Keratinocyte (primary cell): ENCODE data around the gene KIZ. TPM values are rescaled to one million over a fixed set of nuclear protein-coding genes. Genes with fewer than 3 reads are reported as not detected.

Experiments used
- DNase-seq: peaks from one replicate; pipeline ENCODE4 v3.0.0-alpha.2; 2011; ENCODE audit warnings: low read depth, missing footprints, low spot score
- FAIRE-seq: peaks from 2 replicates; lab custom pipeline; 2011; peaks lifted over from hg19 to GRCh38; lab: Jason Lieb, UNC
- H2AFZ ChIP-seq: 2 replicates; pipeline ENCODE4 v1.6.0; 2012; ENCODE audit warnings: low read length, control low read depth, inconsistent platforms; ENCODE audit not compliant: control insufficient read depth
- H3K27ac ChIP-seq: 2 replicates; pipeline ENCODE4 v1.5.1; 2011; ENCODE audit warnings: low read length; ENCODE audit not compliant: control insufficient read depth, insufficient read depth
- H3K27me3 ChIP-seq: 3 replicates; pipeline ENCODE4 v1.6.0; 2011; ENCODE audit warnings: low read length; ENCODE audit not compliant: control insufficient read depth, insufficient read depth; ENCODE audit errors: extremely low read depth
- H3K36me3 ChIP-seq, 2 experiments: 2 replicates in 1 of 2; 3 replicates in 1 of 2; pipeline ENCODE4 v1.5.1; 2011; ENCODE audit warnings: low read length in 2 of 2, mild to moderate bottlenecking in 1 of 2; ENCODE audit not compliant: control insufficient read depth in 2 of 2, insufficient read depth in 2 of 2; ENCODE audit errors: extremely low read depth in 1 of 2
- H3K4me1 ChIP-seq: 3 replicates; pipeline ENCODE4 v1.5.1; 2011; ENCODE audit warnings: low read length; ENCODE audit not compliant: control insufficient read depth, insufficient read depth; ENCODE audit errors: extremely low read depth
- H3K4me2 ChIP-seq: 3 replicates; pipeline ENCODE4 v1.6.0; 2011; ENCODE audit warnings: low read depth, low read length; ENCODE audit not compliant: control insufficient read depth, insufficient read depth; ENCODE audit errors: extremely low read depth
- H3K4me3 ChIP-seq, 3 experiments: fragments of 200-600 bp in 1 of 3; sonication (generic) in 1 of 3; 2 replicates in 2 of 3; 3 replicates in 1 of 3; pipeline ENCODE4 v1.5.1; 2011 to 2016; ENCODE audit warnings: low read length in 3 of 3, mild to moderate bottlenecking in 3 of 3, control low read depth in 2 of 3, inconsistent platforms in 1 of 3, low read depth in 1 of 3, mixed read lengths in 1 of 3, mixed run types in 1 of 3, moderate library complexity in 1 of 3; ENCODE audit not compliant: control insufficient read depth in 2 of 3, insufficient read depth in 2 of 3; ENCODE audit errors: extremely low read depth in 1 of 3
- H3K79me2 ChIP-seq: 2 replicates; pipeline ENCODE4 v1.6.0; 2012; ENCODE audit warnings: low read length; ENCODE audit not compliant: control insufficient read depth, insufficient read depth
- H3K9ac ChIP-seq: 3 replicates; pipeline ENCODE4 v1.6.0; 2011; ENCODE audit warnings: low read length; ENCODE audit not compliant: control insufficient read depth, insufficient read depth; ENCODE audit errors: extremely low read depth
- H3K9me1 ChIP-seq: 3 replicates; pipeline ENCODE4 v1.6.0; 2011; ENCODE audit warnings: low read length; ENCODE audit not compliant: control insufficient read depth, insufficient read depth; ENCODE audit errors: extremely low read depth
- H3K9me3 ChIP-seq: 2 replicates; pipeline ENCODE4 v1.5.1; 2012; ENCODE audit warnings: low read depth, low read length; ENCODE audit not compliant: control insufficient read depth
- H4K20me1 ChIP-seq: 3 replicates; pipeline ENCODE4 v1.6.0; 2011; ENCODE audit warnings: low read length; ENCODE audit not compliant: control insufficient read depth, insufficient read depth; ENCODE audit errors: extremely low read depth
- EZH2 ChIP-seq: IDR thresholded peaks from one replicate; pipeline ENCODE4 v1.6.1; 2012; ENCODE audit warnings: inconsistent platforms, mild to moderate bottlenecking, low read length, moderate library complexity
- dilution Hi-C: fragments of 300-500 bp; cut with MboI; formaldehyde crosslinking; loops from one replicate; pipeline ENCODE4 v1.7.0; 2020; ENCODE audit warnings: low sequenced_read_pairs; ENCODE audit not compliant: extremely low pct_ligation_motif_present
- polyA plus RNA-seq, 5 experiments: library from polyadenylated mRNA; depleted of rRNA in 3 of 5; stranded (reverse) in 3 of 5; stranded (forward) in 1 of 5; unstranded in 1 of 5; fragments of >200 nt; gene quantifications; 1 replicate in 1 of 5; 2 replicates in 3 of 5; 3 replicates in 1 of 5; pipeline versions ENCODE4 v1.2.1 to v1.2.3, GENCODE V29; 2011 to 2012; ENCODE audit warnings: missing spikeins in 2 of 5, low read depth in 1 of 5, low replicate concordance in 1 of 5
- TF ChIP-seq, protein P1 (sequence below), 3 experiments: IDR thresholded peaks in 1 of 3; conservative IDR thresholded peaks in 1 of 3; optimal IDR thresholded peaks in 1 of 3; 2 replicates in 2 of 3; 3 replicates in 1 of 3; pipeline versions ENCODE3 to v1.5.1; 2011; ENCODE audit warnings: low read length in 3 of 3, mild to moderate bottlenecking in 3 of 3, moderate library complexity in 2 of 3, control low read depth in 1 of 3, inconsistent platforms in 1 of 3; ENCODE audit not compliant: insufficient read depth in 2 of 3; ENCODE audit errors: extremely low read depth in 1 of 3

The KIZ gene
- polyA plus RNA-seq, 1 donor (not counting 4 experiments of a cell fraction or from before 2014, with no cell fraction given) = 21.3 TPM

DNA sequence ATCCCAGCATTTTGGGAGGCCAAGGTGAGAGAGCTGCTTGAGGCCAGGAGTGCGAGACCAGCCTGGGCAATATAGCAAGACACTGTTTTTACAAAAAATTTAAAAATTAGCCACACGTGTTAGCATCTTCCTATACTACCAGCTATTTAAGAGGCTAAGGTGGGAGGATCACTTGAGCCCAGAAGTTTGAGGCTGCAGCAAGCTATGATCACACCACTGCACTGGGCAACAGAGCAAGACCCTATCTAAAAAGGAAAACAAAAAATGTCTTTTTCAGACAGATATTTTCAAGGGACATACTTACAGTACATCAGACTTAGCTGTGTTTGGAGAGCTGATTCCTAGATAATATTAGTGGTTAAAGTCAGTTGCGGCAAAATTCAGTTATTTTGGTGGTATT lies 104.3 kb downstream of the KIZ start:
- dilution Hi-C loops = no loop called here
- no peaks in the 10 kb centered on the region for H3K9me1 ChIP-seq
- H3K36me3 ChIP-seq = peaks cover 0 to 3% of the 10 kb centered on the region in 2 experiments
- TF ChIP-seq, protein P1, sequence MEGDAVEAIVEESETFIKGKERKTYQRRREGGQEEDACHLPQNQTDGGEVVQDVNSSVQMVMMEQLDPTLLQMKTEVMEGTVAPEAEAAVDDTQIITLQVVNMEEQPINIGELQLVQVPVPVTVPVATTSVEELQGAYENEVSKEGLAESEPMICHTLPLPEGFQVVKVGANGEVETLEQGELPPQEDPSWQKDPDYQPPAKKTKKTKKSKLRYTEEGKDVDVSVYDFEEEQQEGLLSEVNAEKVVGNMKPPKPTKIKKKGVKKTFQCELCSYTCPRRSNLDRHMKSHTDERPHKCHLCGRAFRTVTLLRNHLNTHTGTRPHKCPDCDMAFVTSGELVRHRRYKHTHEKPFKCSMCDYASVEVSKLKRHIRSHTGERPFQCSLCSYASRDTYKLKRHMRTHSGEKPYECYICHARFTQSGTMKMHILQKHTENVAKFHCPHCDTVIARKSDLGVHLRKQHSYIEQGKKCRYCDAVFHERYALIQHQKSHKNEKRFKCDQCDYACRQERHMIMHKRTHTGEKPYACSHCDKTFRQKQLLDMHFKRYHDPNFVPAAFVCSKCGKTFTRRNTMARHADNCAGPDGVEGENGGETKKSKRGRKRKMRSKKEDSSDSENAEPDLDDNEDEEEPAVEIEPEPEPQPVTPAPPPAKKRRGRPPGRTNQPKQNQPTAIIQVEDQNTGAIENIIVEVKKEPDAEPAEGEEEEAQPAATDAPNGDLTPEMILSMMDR (optimal IDR thresholded peaks at IDR 0.05 in 1 of 3, IDR thresholded peaks at IDR 0.05 in 1 of 3, conservative IDR thresholded peaks at IDR 0.05 in 1 of 3; ENCODE audit: extremely low read depth in 1 of 3, insufficient read depth in 2 of 3, low read length in 3 of 3) = no peak
- TF ChIP-seq EZH2 = no peak
- H3K4me1 ChIP-seq = no peaks in the 10 kb centered on the region
- H2AFZ ChIP-seq = no peak overlapping the region
- no peak overlapping the region for H3K9ac ChIP-seq
- no peak overlapping the region for H3K27ac ChIP-seq
- no peaks in the 10 kb centered on the region for H3K79me2 ChIP-seq
- H3K27me3 ChIP-seq = no peaks in the 10 kb centered on the region
- no peaks in the 10 kb centered on the region for H3K9me3 ChIP-seq
- H3K4me3 ChIP-seq = no peak overlapping the region
- no peak overlapping the region for H3K4me2 ChIP-seq
- H4K20me1 ChIP-seq = no peaks in the 10 kb centered on the region
- DNase-seq (no peak), FAIRE-seq (no peak)

DNA sequence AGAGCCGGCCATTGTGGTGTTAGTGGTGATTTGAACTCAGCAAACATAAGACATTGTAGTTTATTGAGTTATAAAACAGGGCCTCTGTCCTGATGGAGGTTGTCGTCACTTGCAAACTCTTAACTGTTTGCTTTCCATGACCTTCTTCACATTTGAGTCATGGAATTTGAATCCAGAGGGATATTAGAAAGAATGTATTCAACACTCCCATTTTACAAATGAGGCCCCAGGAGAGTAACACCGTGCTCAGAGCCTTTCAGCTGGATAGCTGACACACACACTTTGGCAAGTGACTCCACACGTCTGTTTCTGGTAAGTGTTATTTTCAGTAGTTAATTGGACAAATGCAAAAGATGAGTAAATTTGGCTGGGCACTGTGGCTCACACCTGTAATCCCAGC lies 104.8 kb downstream of the KIZ start:
- H3K4me3 ChIP-seq = no peak overlapping the region
- H3K36me3 ChIP-seq = peaks cover 0 to 3% of the 10 kb centered on the region in 2 experiments
- H2AFZ ChIP-seq = no peak overlapping the region
- no peak for TF ChIP-seq EZH2
- TF ChIP-seq, protein P1 (optimal IDR thresholded peaks at IDR 0.05 in 1 of 3, IDR thresholded peaks at IDR 0.05 in 1 of 3, conservative IDR thresholded peaks at IDR 0.05 in 1 of 3; ENCODE audit: extremely low read depth in 1 of 3, insufficient read depth in 2 of 3, low read length in 3 of 3) = no peak
- no peaks in the 10 kb centered on the region for H3K4me1 ChIP-seq
- H3K9ac ChIP-seq = no peak overlapping the region
- no peaks in the 10 kb centered on the region for H3K27me3 ChIP-seq
- DNase-seq (no peak), FAIRE-seq (no peak)
- no peaks in the 10 kb centered on the region for H3K79me2 ChIP-seq
- no peak overlapping the region for H3K27ac ChIP-seq
- H3K4me2 ChIP-seq = no peak overlapping the region
- H3K9me1 ChIP-seq = no peaks in the 10 kb centered on the region
- no peaks in the 10 kb centered on the region for H3K9me3 ChIP-seq
- H4K20me1 ChIP-seq = no peaks in the 10 kb centered on the region
- dilution Hi-C loops = no loop called here
